OCI-LY1 (cell line): ENCODE data around the gene TM7SF3.

Source experiments
- H2AFZ ChIP-seq: fragments of 200-600 bp; sonication (generic), shearing (Covaris generic); 2 replicates; pipeline ENCODE4 v1.6.0; 2014; ENCODE audit warnings: antibody characterized with exemption, mild to moderate bottlenecking, low read length
- H3F3A ChIP-seq: fragments of 200-600 bp; sonication (generic), shearing (Covaris generic); 2 replicates; pipeline ENCODE4 v1.6.0; 2014; ENCODE audit warnings: mild to moderate bottlenecking, antibody characterized with exemption, low read length, moderate library complexity; ENCODE audit not compliant: insufficient read depth
- H3K27ac ChIP-seq: fragments of 200-600 bp; sonication (generic); 2 replicates; pipeline ENCODE4 v1.5.1; 2014; ENCODE audit warnings: low read length, mixed run types, mild to moderate bottlenecking, low read depth; ENCODE audit not compliant: poor library complexity, severe bottlenecking
- H3K27me3 ChIP-seq: fragments of 200-600 bp; sonication (generic); 2 replicates; pipeline ENCODE4 v1.6.0; 2014; ENCODE audit warnings: antibody characterized with exemption, mild to moderate bottlenecking, low read length, moderate library complexity; ENCODE audit not compliant: insufficient read depth
- H3K36me3 ChIP-seq: fragments of 200-600 bp; sonication (generic); 2 replicates; pipeline ENCODE4 v1.6.1; 2014; ENCODE audit warnings: mild to moderate bottlenecking, antibody characterized with exemption, low read length, moderate library complexity, mixed read lengths; ENCODE audit not compliant: insufficient read depth
- H3K4me1 ChIP-seq: fragments of 200-600 bp; sonication (generic); 2 replicates; pipeline ENCODE4 v1.5.1; 2014; ENCODE audit warnings: mild to moderate bottlenecking, low read length, moderate library complexity; ENCODE audit not compliant: insufficient read depth, severe bottlenecking
- H3K4me2 ChIP-seq: fragments of 200-600 bp; sonication (generic), shearing (Covaris generic); 2 replicates; pipeline ENCODE4 v1.6.1; 2014; ENCODE audit warnings: low read length
- H3K4me3 ChIP-seq: fragments of 200-600 bp; sonication (generic); 2 replicates; pipeline ENCODE4 v1.5.1; 2014; ENCODE audit warnings: low read length, low read depth, mild to moderate bottlenecking, mixed read lengths; ENCODE audit not compliant: poor library complexity, severe bottlenecking
- H3K79me2 ChIP-seq: fragments of 200-600 bp; shearing (Covaris generic); 2 replicates; pipeline ENCODE4 v1.6.1; 2016; ENCODE audit warnings: mixed run types, low read length, mixed read lengths; ENCODE audit not compliant: insufficient read depth
- H3K9ac ChIP-seq: fragments of 200-600 bp; sonication (generic), shearing (Covaris generic); 2 replicates; pipeline ENCODE4 v1.6.1; 2014; ENCODE audit warnings: mild to moderate bottlenecking, low read length, mixed read lengths
- H3K9me2 ChIP-seq: fragments of 200-600 bp; sonication (generic), shearing (Covaris generic); 2 replicates; pipeline ENCODE4 v1.6.1; 2014; ENCODE audit warnings: low read depth, mild to moderate bottlenecking, low read length, mixed read lengths
- H3K9me3 ChIP-seq: fragments of 200-600 bp; shearing (Covaris generic); 2 replicates; pipeline ENCODE4 v1.6.1; 2014; ENCODE audit warnings: low read length, mixed read lengths
- H4K20me1 ChIP-seq: fragments of 200-600 bp; sonication (generic), shearing (Covaris generic); 2 replicates; pipeline ENCODE4 v1.6.0; 2016; ENCODE audit warnings: mild to moderate bottlenecking, low read length; ENCODE audit not compliant: insufficient read depth
- EZH2 ChIP-seq: fragments of 200-600 bp; sonication (generic), shearing (Covaris generic); IDR thresholded peaks from 2 replicates; pipeline ENCODE4 v1.8.0; 2017; ENCODE audit warnings: borderline replicate concordance, mixed run types, mild to moderate bottlenecking, antibody characterized with exemption, low read length, moderate library complexity, mixed read lengths
- TF ChIP-seq, protein P1 (sequence below): fragments of 200-600 bp; sonication (generic), shearing (Covaris generic); IDR thresholded peaks from 2 replicates; pipeline ENCODE4 v1.5.1; 2017; ENCODE audit warnings: mild to moderate bottlenecking, antibody characterized with exemption, low read length, moderate library complexity, mixed read lengths

The TM7SF3 gene

DNA sequence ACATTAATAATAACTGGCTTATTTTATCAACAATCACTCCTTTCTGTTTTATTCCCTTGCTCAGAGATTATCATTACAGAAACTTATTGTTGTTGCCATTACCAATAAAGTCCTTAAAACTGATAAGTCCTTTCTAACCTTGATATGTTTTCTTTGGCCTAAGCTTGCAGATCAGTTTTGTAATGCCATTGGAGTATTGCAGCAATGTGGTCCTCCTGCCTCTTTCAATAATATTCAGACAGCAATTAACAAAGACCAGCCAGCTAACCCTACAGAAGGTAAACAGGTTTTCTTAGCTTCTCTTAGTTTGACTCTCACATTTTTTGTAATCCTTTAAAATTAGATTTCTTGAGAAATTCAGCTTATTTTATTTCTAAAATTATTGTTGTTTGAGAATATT, 12.1 kb upstream of the TM7SF3 start:
- Histone ChIP-seq H3K4me2 (no peak overlapping the region), H4K20me1 (no peaks in the 10 kb centered on the region), H3K9ac (no peak overlapping the region), H3K9me3 (no peaks in the 10 kb centered on the region), H3K79me2 (peaks cover 28% of the 10 kb centered on the region), H3K4me3 (no peak overlapping the region), H3K27ac (no peak overlapping the region), H3K9me2 (no peaks in the 10 kb centered on the region), H2AFZ (no peak overlapping the region), H3K27me3 (0 out of 2 replicates have a peak, but pooled peaks cover 2% of the 10 kb centered on the region), H3F3A (no peaks in the 10 kb centered on the region), H3K36me3 (peaks cover 50% of the 10 kb centered on the region), H3K4me1 (peaks cover 28% of the 10 kb centered on the region)
- no peak for TF ChIP-seq EZH2
- TF ChIP-seq, protein P1, sequence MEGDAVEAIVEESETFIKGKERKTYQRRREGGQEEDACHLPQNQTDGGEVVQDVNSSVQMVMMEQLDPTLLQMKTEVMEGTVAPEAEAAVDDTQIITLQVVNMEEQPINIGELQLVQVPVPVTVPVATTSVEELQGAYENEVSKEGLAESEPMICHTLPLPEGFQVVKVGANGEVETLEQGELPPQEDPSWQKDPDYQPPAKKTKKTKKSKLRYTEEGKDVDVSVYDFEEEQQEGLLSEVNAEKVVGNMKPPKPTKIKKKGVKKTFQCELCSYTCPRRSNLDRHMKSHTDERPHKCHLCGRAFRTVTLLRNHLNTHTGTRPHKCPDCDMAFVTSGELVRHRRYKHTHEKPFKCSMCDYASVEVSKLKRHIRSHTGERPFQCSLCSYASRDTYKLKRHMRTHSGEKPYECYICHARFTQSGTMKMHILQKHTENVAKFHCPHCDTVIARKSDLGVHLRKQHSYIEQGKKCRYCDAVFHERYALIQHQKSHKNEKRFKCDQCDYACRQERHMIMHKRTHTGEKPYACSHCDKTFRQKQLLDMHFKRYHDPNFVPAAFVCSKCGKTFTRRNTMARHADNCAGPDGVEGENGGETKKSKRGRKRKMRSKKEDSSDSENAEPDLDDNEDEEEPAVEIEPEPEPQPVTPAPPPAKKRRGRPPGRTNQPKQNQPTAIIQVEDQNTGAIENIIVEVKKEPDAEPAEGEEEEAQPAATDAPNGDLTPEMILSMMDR, result no peak

DNA sequence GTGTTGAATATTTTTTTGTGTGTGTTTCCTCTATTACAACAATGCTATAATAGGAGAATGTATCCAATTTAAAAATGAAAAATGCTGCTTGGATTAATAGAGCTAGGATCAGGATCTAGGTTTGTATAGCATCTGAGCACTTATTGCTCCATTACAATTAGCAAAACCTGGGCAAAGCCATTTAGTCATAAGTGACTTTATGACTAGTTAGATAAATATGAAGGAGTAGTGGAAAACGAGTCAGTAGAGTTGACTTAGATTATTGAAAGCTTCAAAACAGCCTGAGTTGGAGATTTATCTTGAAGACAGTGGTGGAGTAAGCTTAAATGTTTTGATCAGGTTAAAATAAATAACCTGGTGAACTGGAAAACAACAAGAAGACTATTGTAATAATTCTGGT, 10.9 kb upstream of the TM7SF3 start:
- peaks cover 40% of the 10 kb centered on the region for H3K36me3 ChIP-seq
- H2AFZ ChIP-seq, result no peak overlapping the region
- no peak for TF ChIP-seq EZH2
- TF ChIP-seq, protein P1, result no peak
- H3K9me3 ChIP-seq, result no peaks in the 10 kb centered on the region
- no peaks in the 10 kb centered on the region for H3K9me2 ChIP-seq
- H3K27me3 ChIP-seq, result 0 out of 2 replicates have a peak, but pooled peaks cover 4% of the 10 kb centered on the region
- H3K4me1 ChIP-seq, result peaks cover 28% of the 10 kb centered on the region
- H3F3A ChIP-seq, result no peaks in the 10 kb centered on the region
- H3K4me3 ChIP-seq, result no peak overlapping the region
- H3K27ac ChIP-seq, result no peak overlapping the region
- H3K79me2 ChIP-seq, result peaks cover 28% of the 10 kb centered on the region
- no peak overlapping the region for H3K4me2 ChIP-seq
- H4K20me1 ChIP-seq, result no peaks in the 10 kb centered on the region
- H3K9ac ChIP-seq, result no peak overlapping the region

DNA sequence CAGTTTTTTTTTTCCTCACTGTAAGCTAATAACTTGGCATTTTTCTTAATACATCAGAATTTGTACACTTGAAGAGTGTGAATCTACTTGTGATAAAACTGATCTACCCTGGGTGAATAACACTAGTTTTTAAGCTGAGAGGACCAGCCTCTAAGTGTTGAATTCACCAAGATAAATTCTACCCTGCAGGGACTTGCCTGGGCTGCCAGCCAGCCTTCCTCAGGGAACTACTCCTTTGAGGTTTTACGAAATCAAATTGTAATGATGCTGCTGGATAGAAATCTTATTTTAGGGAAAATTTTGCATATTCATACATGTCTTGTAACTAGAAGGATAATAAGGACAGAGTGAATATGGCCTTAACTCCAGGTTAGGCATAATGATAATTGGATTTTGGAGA, 10.1 kb upstream of the TM7SF3 start:
- H3K27me3 ChIP-seq, result 0 out of 2 replicates have a peak, but pooled peaks cover 4% of the 10 kb centered on the region
- H3K36me3 ChIP-seq, result peaks cover 32% of the 10 kb centered on the region
- H2AFZ ChIP-seq, result no peak overlapping the region
- H3K9ac ChIP-seq, result no peak overlapping the region
- no peak overlapping the region for H3K4me3 ChIP-seq
- no peaks in the 10 kb centered on the region for H3F3A ChIP-seq
- H4K20me1 ChIP-seq, result no peaks in the 10 kb centered on the region
- no peaks in the 10 kb centered on the region for H3K9me2 ChIP-seq
- H3K9me3 ChIP-seq, result no peaks in the 10 kb centered on the region
- no peak for TF ChIP-seq EZH2
- TF ChIP-seq, protein P1, result no peak
- H3K27ac ChIP-seq, result no peak overlapping the region
- H3K4me1 ChIP-seq, result peaks cover 28% of the 10 kb centered on the region
- peaks cover 28% of the 10 kb centered on the region for H3K79me2 ChIP-seq
- H3K4me2 ChIP-seq, result peak overlapping the region; percentile 80
